GM12864 (cell line): ENCODE measurements around the gene PDIA6.

Experiments used
- DNase-seq: peaks from one replicate; pipeline ENCODE4 v3.0.0-alpha.2; 2011; ENCODE audit warnings: low read depth
- H3K4me3 ChIP-seq: 2 replicates; pipeline ENCODE4 v1.5.1; 2011; ENCODE audit warnings: mild to moderate bottlenecking, low read depth, low read length, control low read depth
- TF ChIP-seq, protein P1 (sequence below): IDR thresholded peaks from 2 replicates; pipeline ENCODE4 v1.5.1; 2011; ENCODE audit warnings: low read depth, mild to moderate bottlenecking, moderate library complexity, low read length, control low read depth, inconsistent platforms; ENCODE audit errors: missing control alignments

PDIA6 gene

DNA sequence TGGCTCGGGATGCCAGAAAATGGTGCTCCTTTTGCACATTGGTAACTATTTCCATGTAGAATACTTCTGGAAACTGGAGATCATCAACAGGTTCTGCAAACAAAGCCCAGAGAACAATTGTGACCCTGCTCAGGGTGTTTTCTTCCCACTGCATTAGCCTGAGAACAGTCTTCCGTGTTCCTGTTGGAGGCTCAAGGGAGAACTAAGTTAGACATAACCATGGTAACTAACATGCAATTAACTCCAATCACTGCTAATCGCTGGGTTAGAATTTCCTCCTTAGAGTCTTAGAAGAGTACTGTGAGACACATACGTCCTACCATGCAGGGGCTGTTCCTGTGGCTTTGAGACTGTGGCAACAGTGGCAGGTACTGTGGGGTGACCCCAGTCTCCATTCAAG, 36.0 kb upstream of the PDIA6 start:
- H3K4me3 ChIP-seq: no peak overlapping the region
- DNase-seq: no peak
- TF ChIP-seq, protein P1, sequence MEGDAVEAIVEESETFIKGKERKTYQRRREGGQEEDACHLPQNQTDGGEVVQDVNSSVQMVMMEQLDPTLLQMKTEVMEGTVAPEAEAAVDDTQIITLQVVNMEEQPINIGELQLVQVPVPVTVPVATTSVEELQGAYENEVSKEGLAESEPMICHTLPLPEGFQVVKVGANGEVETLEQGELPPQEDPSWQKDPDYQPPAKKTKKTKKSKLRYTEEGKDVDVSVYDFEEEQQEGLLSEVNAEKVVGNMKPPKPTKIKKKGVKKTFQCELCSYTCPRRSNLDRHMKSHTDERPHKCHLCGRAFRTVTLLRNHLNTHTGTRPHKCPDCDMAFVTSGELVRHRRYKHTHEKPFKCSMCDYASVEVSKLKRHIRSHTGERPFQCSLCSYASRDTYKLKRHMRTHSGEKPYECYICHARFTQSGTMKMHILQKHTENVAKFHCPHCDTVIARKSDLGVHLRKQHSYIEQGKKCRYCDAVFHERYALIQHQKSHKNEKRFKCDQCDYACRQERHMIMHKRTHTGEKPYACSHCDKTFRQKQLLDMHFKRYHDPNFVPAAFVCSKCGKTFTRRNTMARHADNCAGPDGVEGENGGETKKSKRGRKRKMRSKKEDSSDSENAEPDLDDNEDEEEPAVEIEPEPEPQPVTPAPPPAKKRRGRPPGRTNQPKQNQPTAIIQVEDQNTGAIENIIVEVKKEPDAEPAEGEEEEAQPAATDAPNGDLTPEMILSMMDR: no peak

DNA sequence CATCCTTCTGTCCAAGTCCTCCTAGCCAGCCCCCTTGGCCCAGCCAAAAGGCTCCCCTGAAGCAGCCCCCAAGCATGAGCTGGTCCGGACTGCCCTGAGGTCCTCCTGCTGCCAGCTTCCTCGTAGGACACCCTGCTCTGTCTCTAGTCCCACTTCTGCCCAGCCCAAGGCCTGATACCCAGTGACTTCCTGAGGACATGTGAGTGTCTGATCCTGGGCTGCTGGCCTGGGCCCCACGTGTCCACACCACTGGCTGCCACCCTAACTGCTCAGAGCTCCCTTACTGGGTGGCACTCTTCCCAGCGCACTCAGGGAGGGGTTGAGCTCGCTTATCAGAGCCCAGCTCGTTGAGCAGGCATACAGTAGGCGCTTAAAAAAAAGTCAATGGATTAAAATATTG, 34.4 kb upstream of the PDIA6 start:
- no peak for DNase-seq
- TF ChIP-seq, protein P1: no peak
- H3K4me3 ChIP-seq: no peak overlapping the region

DNA sequence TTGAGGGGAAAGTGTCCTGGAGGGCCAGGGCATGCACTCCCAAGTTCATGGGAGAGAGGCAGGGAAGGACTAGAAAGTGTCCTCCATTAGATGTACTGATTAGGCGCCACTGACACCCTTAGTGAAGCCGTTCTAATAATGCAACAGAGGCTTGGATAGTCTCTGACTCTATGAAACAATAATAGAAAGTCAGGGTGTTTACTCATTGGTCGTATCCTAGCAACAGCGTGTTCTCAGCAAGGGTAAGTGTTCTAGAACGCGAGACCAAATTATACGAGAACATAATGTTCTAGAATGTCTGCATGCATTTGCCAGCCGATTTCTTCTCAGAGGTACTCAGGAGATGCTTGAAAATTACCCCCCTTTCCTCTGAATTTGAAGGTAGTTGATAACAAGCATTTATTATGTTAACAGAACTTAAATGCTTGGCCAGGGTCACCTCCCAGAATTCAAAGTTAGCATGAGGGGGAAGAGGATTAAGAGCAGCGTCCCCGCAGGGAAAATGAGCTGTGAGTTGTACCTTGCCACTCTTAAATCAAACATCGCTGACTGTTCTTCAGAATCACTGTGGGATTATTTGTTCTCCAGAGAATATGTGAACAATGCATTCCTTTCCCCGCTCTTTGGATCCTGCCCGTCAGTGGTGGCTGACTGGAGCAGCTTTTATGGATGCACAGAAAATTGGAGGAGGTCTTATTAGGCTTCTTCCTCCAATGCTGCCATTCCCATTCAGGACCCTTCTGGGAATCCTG, 33.7 kb upstream of the PDIA6 start:
- TF ChIP-seq, protein P1: no peak
- DNase-seq: no peak
- no peak overlapping the region for H3K4me3 ChIP-seq

DNA sequence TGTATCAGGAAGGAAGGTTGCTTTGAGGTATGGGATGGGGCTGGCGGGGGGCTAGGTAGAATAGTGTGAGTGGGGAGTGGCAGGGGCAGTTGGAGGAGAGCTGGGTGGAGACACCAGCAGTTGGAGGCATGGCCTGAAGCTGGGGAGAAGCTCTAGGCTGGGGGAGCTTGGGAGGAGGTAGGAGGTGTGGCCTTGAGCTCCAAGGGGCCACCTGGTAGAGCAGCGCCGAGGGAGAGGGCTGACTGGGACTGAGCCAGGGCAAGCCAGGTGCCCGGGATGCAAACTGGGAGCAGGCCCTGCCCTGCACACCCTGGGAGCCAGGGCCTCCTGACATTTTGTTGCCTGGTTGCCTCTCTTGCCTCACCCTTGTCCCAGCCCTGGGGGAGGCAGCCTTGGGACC, 33.1 kb upstream of the PDIA6 start:
- DNase-seq: no peak
- H3K4me3 ChIP-seq: no peak overlapping the region
- TF ChIP-seq, protein P1: no peak

DNA sequence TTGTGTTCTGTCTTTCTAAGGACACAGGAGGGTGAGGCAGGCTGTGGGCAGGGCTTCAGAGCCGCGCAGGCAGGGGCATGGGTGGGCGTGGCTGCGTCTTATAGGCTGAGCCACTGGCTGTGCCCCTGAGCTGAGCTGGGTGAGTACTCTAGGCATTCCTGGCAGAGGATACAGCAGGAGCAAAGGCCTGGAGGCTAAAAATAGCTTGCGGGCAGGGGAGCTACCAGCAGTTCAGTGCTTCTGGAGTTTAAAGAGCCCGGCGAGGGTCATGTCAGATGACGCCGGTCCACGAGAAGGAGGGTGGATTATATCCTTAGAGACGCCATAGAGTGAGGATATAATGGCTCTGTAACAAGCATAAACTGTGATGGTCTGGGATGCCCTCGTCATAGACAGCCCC, 31.5 kb upstream of the PDIA6 start:
- no peak overlapping the region for H3K4me3 ChIP-seq
- TF ChIP-seq, protein P1: no peak
- DNase-seq: no peak

DNA sequence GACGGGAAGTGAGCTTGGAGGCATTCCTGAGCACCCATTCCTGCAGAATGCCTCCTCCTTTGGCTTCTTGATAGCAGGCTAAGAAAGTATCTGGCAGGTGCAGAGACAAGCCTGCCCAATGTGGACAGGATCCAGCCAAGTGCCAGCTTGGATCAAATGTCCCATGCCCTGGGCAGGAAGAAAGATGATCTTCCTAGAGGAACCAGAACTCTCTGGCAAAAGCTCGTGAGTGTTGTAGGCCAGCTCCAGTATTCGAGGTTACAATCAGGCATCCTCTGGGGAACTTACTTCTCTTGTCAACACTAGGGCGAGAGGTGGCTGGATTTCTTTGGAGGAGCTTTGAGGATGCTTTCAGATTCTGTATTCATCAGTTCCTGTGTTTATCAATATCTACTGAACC, 29.9 kb upstream of the PDIA6 start:
- TF ChIP-seq, protein P1: no peak
- no peak overlapping the region for H3K4me3 ChIP-seq
- no peak for DNase-seq
